GF-D8 (cell line): ENCODE results near the gene BARX2.
A peak's percentile ranks its signal among the peaks of the same experiment; 100 is the strongest.
"Not testable (repeated sequence)": the region's sequence is repeated elsewhere in the genome, so short reads cannot be mapped to it uniquely, and the experiment has no call there.

Source experiments
- DNase-seq: peaks from one replicate; lab custom pipeline; 2025; lab: John Stamatoyannopoulos, UW

Gene BARX2

GRCh38 chr11:129375751-129376657 lies at the start of gene BARX2:
TSS of gene BARX2 (plus strand) at chr11:129375848. CDS start at chr11:129376036, 188 bp downstream.
- DNase-seq: no peak

- no peak for DNase-seq
Observed at GRCh38 chr11:129326921-129327320, 48.7 kb upstream of the BARX2 start.

DNA sequence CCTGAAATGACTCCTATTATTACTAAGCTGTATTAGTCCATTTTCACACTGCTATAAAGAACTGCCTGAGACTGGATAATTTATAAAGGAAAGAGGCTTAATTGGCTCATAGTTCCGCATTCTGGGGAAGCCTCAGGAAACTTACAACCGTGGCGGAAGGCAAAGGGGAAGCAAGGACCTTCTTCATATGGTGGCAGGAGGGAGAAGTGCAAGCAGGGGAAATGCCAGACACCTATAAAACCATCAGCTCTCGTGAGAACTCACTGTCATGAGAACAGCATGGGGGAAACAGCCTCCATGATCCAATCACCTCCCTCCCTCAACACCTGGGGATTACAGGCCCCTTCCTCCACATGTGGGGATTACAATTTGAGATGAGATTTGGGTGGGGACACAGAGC lies 47.9 kb upstream of the BARX2 start:
- peak; percentile 99 for DNase-seq

- DNase-seq: no peak
Observed at GRCh38 chr11:129328756-129329155, 46.9 kb upstream of the BARX2 start.

GRCh38 chr11:129331217-129331616 lies 44.4 kb upstream of the BARX2 start:
- no peak for DNase-seq

GRCh38 chr11:129331871-129332274 lies 43.8 kb upstream of the BARX2 start:
- peak; percentile 73 for DNase-seq

DNA sequence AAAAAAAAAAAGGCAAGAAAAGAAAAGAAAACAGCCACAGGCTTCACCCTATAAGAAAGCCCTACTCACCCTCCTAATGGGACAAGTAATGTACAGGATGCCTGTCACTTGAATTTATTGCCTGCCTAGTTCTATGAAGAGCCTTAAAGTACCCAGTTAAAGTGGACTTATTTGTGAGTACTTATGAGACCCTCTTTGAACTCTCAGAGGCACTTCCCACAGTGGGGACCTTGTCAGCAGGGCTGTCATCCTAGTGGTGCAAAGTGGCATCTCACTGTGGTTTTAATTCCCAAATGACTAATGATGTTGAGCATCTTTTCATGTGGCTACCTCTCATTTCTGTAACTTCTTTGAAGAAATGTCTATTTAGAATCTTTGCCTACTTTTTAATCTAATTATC lies 41.8 kb upstream of the BARX2 start:
- no peak for DNase-seq

- not testable (repeated sequence) for DNase-seq
Observed at GRCh38 chr11:129344301-129344940, 31.2 kb upstream of the BARX2 start.

DNA sequence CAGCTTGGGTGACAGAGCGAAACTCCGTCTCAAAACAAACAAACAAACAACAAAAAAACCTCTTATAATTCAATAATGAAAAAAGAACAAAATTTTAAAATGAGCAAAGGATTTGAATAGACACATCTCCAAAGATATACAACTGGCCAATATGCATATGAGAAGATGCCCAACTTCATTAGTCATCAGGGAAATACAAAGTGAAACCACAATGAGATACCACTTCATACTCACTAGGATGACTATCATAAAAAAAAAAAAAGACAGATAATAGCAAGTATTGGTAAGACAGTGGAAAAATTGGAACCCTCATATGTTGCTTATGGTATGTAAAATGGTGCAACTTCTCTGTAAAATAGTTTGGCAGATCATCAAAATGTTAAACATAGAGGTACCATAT lies 28.7 kb upstream of the BARX2 start:
- DNase-seq: no peak

DNA sequence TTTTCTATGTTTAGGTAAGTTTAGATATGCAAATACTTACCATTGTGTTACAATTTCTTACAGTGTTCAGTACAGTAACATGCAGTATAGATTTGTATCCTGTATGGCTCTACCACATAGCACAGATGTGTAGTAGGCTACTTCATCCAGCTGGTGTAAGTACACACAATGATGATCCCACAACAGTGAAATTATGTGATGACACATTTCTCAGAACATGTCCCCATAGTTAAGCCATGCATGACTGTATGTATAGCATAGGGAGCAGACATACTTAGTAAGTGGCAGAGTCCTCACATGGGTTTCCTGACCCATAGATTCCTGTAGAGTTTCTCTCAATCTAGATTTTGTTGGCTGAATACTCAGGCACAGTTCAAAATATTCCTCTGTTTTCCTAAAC lies 26.8 kb upstream of the BARX2 start:
- DNase-seq: no peak

GRCh38 chr11:129352676-129353075 lies 23.0 kb upstream of the BARX2 start:
- no peak for DNase-seq

DNA sequence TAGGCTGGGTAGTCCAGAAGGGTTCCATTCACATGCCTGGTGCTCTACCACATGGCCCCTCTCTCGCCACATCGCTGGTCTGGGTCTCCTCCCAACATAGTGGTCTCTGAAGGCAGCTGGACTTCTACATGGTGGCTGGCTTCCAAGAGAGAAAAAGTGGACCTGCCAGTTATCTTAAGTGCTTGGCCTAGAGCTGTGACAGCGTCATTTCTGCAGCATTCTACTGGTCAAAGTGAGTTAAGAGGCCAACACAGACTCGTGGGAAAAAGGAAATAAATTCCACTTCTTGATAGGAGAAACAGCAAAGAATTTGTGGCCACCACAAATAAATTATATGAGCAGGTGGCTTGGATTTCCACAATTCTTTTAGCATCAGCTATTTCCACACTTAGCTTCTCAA lies 21.0 kb upstream of the BARX2 start:
- no peak for DNase-seq

GRCh38 chr11:129359748-129360147 lies 15.9 kb upstream of the BARX2 start:
- no peak for DNase-seq

- DNase-seq: peak; percentile 78
Observed at GRCh38 chr11:129364143-129364654, 11.4 kb upstream of the BARX2 start.

- DNase-seq: no peak
Observed at GRCh38 chr11:129365816-129366215, 9.8 kb upstream of the BARX2 start.

DNA sequence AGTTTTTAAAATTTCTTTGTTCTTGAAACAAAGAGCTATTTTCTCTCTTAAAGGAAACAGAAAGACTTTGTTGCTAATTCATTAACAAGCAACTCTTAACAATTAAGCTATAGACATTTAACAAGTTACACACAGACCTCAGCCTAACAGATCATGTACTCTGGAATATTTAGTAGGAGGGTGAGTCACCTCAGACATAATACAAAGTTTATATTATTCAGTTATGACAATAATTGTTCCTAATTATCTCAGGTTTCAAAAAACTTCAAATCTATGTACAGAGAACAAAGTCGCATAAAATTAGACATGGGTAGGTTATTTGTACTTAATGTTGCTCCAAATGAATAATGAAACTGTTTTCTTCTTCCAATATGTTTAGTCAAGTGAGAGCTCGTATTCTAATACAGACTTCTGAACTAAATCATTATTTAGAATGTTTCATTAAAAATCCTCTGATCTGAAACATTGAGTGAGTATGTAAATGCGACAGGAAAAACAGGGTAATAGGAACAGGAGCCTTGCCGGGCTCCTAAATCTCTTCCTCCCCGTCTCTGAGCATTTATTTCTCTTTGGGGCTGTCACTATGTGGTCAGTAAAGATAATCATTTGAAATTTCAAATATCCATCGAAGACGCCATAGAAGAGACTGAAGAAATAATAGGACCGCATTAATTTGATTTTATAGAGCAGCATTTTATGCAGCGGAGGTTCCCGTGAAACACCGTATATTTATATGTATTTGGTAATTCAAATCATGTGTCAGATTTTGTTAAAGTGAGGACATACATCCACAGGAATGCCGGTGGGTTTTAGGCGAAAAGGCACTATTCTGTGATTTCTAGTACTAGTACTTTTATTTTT lies 8.7 kb upstream of the BARX2 start:
- no peak for DNase-seq

DNA sequence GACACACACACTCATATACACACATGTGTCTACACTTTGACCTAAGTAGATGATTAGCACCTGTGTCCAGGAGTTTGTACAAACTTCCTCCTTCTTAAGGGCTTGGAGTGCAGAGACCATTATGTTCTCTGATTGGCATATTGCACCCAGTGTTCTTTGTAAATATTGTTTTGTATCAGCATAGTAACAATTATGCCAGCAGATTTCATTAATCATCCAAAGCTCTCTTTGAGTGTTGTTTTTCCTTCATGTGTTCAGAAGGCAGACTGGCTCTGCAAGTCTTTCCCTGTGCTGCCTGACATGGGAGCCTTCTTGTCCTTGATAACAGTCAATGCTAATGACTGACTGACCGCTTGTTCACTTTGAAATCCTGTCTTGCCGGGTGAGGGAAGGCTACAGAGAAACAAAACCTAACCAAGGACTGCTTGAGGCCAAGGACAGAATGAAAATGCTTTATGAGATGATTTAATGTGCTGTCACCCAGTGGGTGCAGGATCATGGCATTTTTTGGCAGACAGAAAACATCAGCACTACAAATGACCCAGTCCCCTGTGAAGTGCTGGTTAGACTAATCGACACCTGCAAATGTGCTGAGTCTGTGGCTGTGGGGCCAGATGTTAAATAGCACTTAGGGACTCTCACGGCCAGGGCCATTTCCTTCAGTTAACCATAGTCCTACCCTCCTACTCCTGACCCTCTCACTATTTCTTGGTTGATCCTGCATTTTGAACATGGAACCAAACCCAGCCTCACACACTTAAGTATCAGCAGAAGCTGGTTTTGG lies 6.6 kb upstream of the BARX2 start:
- DNase-seq: no peak

DNA sequence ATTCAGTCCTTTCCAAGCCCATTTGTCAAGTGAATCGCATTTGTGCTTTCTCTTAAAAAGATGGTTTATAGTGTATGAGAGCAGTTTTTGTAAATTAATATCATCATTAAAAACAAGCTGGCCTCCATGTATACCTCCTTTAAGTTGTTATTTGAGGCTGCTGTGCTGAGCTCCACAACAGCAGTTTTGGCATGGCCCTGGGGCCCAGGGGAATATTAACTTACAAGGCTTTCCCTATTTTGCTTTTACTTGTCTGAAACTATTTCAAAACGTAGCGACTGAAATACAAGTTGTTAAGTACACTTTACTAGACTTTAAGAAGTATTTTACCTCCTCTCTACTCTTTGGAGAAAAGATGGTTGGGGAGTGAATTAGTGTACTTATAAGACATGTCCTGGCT lies 4.9 kb upstream of the BARX2 start:
- no peak for DNase-seq

- no peak for DNase-seq
Observed at GRCh38 chr11:129372609-129373488, 2.8 kb upstream of the BARX2 start.

GRCh38 chr11:129373489-129373953 lies 2.1 kb upstream of the BARX2 start:
- DNase-seq: no peak
